ENCODE data around the gene TEX12.

- no peak for TF ChIP-seq CTCF (IDR thresholded peaks at IDR 0.05; ENCODE audit: poor library complexity)
- no peak for TF ChIP-seq EZH2 (IDR thresholded peaks at IDR 0.05; ENCODE audit: borderline replicate concordance)
These were observed 16.7 kb upstream of the TEX12 start for GRCh38 chr11:112150517-112150916.

Data from hepatocyte (in vitro differentiated cells).